GM18909 (cell line): ENCODE measurements around the gene GAGE12F.
"Not testable (repeated sequence)": the region's sequence is repeated elsewhere in the genome, so short reads cannot be mapped to it uniquely, and the experiment has no call there.

Source experiments
- ATAC-seq: cut with Tn5 transposase; IDR thresholded peaks from one replicate; pipeline ENCODE4 v1.9.1; 2021; ENCODE audit warnings: mild to moderate bottlenecking; ENCODE audit not compliant: unreplicated experiment, poor library complexity

Gene GAGE12F, protein sequence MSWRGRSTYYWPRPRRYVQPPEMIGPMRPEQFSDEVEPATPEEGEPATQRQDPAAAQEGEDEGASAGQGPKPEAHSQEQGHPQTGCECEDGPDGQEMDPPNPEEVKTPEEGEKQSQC

DNA sequence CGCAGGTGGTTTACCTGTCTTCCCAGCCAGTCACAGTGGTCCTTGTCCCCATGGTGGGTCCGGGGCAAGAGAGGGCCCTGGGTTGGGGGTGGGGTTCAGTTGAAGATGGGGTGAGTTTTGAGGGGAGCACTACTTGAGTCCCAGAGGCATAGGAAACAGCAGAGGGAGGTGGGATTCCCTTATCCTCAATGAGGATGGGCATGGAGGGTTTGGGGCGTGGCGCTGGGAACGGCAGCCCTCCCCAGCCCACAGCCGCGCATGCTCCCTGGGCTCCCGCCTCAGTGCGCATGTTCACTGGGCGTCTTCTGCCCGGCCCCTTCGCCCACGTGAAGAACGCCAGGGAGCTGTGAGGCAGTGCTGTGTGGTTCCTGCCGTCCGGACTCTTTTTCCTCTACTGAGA is at the start of gene GAGE12F:
Gene GAGE12F, plus strand, starts transcription at position 301 of the 400 bp plus-strand sequence. CDS start 1,155 bp downstream, outside the sequence.
- ATAC-seq = not testable (repeated sequence)

DNA sequence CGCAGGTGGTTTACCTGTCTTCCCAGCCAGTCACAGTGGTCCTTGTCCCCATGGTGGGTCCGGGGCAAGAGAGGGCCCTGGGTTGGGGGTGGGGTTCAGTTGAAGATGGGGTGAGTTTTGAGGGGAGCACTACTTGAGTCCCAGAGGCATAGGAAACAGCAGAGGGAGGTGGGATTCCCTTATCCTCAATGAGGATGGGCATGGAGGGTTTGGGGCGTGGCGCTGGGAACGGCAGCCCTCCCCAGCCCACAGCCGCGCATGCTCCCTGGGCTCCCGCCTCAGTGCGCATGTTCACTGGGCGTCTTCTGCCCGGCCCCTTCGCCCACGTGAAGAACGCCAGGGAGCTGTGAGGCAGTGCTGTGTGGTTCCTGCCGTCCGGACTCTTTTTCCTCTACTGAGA is 28.8 kb upstream of the GAGE12F start, which contains the start of gene GAGE12C:
Gene GAGE12C, plus strand, starts transcription at position 301 of the 400 bp plus-strand sequence. CDS start 1,155 bp downstream, outside the sequence.
- ATAC-seq = not testable (repeated sequence)

DNA sequence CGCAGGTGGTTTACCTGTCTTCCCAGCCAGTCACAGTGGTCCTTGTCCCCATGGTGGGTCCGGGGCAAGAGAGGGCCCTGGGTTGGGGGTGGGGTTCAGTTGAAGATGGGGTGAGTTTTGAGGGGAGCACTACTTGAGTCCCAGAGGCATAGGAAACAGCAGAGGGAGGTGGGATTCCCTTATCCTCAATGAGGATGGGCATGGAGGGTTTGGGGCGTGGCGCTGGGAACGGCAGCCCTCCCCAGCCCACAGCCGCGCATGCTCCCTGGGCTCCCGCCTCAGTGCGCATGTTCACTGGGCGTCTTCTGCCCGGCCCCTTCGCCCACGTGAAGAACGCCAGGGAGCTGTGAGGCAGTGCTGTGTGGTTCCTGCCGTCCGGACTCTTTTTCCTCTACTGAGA is 19.2 kb upstream of the GAGE12F start, which contains the start of gene GAGE12D:
Gene GAGE12D, plus strand, starts transcription at position 301 of the 400 bp plus-strand sequence. CDS start 1,155 bp downstream, outside the sequence.
- not testable (repeated sequence) for ATAC-seq

DNA sequence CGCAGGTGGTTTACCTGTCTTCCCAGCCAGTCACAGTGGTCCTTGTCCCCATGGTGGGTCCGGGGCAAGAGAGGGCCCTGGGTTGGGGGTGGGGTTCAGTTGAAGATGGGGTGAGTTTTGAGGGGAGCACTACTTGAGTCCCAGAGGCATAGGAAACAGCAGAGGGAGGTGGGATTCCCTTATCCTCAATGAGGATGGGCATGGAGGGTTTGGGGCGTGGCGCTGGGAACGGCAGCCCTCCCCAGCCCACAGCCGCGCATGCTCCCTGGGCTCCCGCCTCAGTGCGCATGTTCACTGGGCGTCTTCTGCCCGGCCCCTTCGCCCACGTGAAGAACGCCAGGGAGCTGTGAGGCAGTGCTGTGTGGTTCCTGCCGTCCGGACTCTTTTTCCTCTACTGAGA is 9.7 kb upstream of the GAGE12F start, which contains the start of gene GAGE12E:
Gene GAGE12E, plus strand, starts transcription at position 301 of the 400 bp plus-strand sequence. CDS start 1,155 bp downstream, outside the sequence.
- not testable (repeated sequence) for ATAC-seq

DNA sequence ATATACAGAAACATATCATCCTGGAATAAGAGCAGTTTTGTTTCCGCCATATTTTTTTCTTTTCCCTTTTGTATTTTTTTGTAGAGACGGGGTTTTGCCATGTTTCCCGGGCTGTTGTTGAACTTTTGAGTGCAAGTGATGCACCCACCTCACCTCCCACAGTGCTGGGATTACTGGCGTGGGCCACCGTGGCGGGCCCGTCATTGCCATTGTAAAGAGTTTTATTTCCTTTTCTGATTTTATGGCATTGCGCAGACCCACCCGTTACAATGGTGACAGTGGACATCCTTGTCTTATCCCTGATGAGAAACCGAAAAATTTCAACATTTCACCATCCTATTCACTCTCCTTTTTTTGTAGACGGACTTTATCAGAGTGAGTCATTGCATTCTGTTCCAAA is 8.1 kb downstream of the GAGE12F start:
- ATAC-seq = not testable (repeated sequence)

DNA sequence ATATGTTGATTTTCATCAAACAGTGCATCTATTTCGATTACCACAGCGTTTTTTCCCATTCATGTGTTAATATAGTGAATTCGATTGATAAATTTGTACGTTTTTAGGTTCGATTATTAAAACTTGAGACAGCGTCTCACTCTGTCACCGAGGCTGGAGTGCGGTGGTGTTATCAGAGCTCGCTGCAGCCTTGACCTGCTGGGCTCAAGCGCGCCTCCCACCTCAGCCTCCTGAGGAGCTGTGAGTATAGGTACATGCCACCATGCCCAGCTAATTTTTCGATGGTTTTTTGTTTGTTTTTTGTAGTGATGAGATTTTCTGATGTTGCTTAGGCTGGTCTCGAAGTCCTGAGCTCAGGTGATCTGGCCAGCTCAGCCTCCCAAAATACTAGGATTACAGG is 8.5 kb downstream of the GAGE12F start:
- not testable (repeated sequence) for ATAC-seq

DNA sequence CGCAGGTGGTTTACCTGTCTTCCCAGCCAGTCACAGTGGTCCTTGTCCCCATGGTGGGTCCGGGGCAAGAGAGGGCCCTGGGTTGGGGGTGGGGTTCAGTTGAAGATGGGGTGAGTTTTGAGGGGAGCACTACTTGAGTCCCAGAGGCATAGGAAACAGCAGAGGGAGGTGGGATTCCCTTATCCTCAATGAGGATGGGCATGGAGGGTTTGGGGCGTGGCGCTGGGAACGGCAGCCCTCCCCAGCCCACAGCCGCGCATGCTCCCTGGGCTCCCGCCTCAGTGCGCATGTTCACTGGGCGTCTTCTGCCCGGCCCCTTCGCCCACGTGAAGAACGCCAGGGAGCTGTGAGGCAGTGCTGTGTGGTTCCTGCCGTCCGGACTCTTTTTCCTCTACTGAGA is 9.5 kb downstream of the GAGE12F start, which contains the start of gene GAGE12G:
Gene GAGE12G, plus strand, starts transcription at position 301 of the 400 bp plus-strand sequence. CDS start 1,155 bp downstream, outside the sequence.
- ATAC-seq = not testable (repeated sequence)

DNA sequence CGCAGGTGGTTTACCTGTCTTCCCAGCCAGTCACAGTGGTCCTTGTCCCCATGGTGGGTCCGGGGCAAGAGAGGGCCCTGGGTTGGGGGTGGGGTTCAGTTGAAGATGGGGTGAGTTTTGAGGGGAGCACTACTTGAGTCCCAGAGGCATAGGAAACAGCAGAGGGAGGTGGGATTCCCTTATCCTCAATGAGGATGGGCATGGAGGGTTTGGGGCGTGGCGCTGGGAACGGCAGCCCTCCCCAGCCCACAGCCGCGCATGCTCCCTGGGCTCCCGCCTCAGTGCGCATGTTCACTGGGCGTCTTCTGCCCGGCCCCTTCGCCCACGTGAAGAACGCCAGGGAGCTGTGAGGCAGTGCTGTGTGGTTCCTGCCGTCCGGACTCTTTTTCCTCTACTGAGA is 19.0 kb downstream of the GAGE12F start, which contains the start of gene GAGE12H:
Gene GAGE12H, plus strand, starts transcription at position 301 of the 400 bp plus-strand sequence. CDS start 1,155 bp downstream, outside the sequence.
- not testable (repeated sequence) for ATAC-seq

DNA sequence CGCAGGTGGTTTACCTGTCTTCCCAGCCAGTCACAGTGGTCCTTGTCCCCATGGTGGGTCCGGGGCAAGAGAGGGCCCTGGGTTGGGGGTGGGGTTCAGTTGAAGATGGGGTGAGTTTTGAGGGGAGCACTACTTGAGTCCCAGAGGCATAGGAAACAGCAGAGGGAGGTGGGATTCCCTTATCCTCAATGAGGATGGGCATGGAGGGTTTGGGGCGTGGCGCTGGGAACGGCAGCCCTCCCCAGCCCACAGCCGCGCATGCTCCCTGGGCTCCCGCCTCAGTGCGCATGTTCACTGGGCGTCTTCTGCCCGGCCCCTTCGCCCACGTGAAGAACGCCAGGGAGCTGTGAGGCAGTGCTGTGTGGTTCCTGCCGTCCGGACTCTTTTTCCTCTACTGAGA is 28.6 kb downstream of the GAGE12F start, which contains the start of gene GAGE2A:
Gene GAGE2A, plus strand, starts transcription at position 301 of the 400 bp plus-strand sequence. CDS start 1,155 bp downstream, outside the sequence.
- not testable (repeated sequence) for ATAC-seq

DNA sequence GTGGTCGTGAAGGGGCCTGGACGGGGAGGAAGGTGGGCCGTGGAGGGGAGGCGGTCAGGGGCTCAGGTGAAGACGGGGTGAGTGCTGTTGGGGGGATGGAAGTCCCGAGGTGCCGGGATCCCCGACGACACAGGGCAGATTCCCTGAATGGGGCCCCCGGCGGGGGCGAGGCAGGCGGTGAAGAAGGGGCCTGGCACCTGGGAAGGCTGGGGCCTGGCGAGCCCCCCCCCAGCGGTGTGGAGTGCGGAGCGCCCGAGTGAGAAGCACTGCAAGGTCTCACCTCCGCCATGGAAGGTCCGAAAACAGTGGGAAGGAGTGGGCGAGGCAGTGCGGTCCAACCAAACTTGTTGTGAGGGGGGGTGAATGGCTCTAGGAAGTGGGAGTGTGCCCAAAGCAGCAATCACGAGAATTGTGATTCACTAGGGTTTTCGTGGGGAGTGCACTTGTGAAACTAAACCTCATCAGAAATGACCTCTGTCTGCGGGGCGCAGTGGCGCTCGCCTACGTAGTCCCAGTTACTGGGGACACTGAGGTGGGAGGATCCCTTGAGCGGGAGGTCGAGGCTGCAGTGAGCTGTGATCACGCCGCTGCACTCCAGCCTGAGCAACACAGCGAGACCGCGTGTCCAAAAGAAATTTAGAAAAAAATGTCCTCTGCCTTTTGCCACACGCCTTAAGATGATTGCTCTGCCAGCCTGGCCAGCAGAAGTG is 29.3 kb downstream of the GAGE12F start:
- ATAC-seq = not testable (repeated sequence)

DNA sequence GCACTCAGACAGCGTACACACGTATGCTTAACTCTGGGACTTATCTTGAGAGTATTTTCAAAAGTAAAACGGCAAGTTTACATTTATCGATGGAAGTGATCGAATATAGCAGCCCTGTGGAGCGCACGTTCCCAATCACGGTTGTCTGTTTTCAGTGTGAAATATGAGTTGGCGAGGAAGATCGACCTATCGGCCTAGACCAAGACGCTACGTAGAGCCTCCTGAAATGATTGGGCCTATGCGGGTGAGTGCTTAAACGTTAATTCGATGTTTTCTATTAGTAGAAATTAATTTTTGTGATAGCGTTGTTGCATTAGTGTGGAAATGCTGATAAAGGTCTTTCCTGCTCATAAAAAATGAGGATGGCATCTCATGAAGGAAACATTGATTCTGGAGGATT is 29.8 kb downstream of the GAGE12F start:
- not testable (repeated sequence) for ATAC-seq

DNA sequence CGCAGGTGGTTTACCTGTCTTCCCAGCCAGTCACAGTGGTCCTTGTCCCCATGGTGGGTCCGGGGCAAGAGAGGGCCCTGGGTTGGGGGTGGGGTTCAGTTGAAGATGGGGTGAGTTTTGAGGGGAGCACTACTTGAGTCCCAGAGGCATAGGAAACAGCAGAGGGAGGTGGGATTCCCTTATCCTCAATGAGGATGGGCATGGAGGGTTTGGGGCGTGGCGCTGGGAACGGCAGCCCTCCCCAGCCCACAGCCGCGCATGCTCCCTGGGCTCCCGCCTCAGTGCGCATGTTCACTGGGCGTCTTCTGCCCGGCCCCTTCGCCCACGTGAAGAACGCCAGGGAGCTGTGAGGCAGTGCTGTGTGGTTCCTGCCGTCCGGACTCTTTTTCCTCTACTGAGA is 38.1 kb downstream of the GAGE12F start, which contains the start of gene GAGE1:
Gene GAGE1, plus strand, starts transcription at position 301 of the 400 bp plus-strand sequence. CDS start 1,155 bp downstream, outside the sequence.
- not testable (repeated sequence) for ATAC-seq

DNA sequence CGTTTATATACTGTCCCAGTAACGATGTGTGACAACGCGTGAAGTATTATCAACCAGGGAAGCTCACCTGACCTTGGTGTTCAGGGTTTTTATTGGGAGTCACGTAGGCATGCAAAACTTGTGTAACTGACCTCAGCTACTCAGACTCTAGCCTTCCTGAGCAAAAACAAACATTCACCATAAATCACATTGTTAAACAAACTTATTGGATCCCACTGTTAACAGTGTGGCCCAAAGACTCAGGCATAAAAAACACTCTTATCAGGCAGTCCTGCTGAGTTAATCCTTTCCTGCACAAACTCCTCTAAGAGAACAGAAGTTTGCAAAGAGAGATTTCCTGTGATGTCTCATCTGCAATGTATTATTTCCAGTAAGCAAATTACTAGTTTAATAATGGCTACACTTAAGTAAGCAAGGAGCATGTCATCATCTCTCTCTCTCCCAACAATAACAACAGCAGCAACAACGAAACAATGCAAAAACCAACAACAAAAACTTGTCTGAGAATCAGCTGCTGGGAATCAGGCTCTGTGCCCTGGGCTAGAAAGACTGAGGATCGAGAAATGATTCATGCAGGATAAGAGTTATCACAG is 50.2 kb downstream of the GAGE12F start:
- ATAC-seq = no peak
